ENCODE measurements around the gene RAB27B. TPM values are rescaled to one million over a fixed set of nuclear protein-coding genes. Genes with fewer than 3 reads are reported as not detected.

The RAB27B gene
- total RNA-seq, 1 donor from 2014 or later: 0.30 TPM

- no peak for ATAC-seq (ENCODE audit: poor library complexity)
- intact Hi-C loops (cut with DNase I): no loop called here
- DNase-seq: no peak
Measured at GRCh38 chr18:54883816-54884604, 55.7 kb downstream of the RAB27B start.

GRCh38 chr18:54888378-54888777, 60.1 kb downstream of the RAB27B start:
- ATAC-seq (ENCODE audit: poor library complexity): no peak
- intact Hi-C loops (cut with DNase I): no loop called here

GRCh38 chr18:54888933-54889332, 60.7 kb downstream of the RAB27B start:
- intact Hi-C loops (cut with DNase I): no loop called here
- DNase-seq (no peak), ATAC-seq (ENCODE audit: poor library complexity) (no peak)

More at GRCh38 chr18:54888378-54888777, 60.1 kb downstream of the RAB27B start:
- DNase-seq: no peak

- ATAC-seq (ENCODE audit: poor library complexity) (no peak), DNase-seq (no peak)
- intact Hi-C loops (cut with DNase I): no loop called here
Measured at GRCh38 chr18:54899500-54899899, 71.2 kb downstream of the RAB27B start.

- intact Hi-C loops (cut with DNase I): no loop called here
- DNase-seq: no peak
- no peak for ATAC-seq (ENCODE audit: poor library complexity)
Measured at GRCh38 chr18:54900290-54900689, 72.0 kb downstream of the RAB27B start.

GRCh38 chr18:54904581-54904980, 76.3 kb downstream of the RAB27B start:
- no peak for DNase-seq
- ATAC-seq (ENCODE audit: poor library complexity): no peak
- intact Hi-C loops (cut with DNase I): no loop called here

- ATAC-seq (ENCODE audit: poor library complexity): no peak
- intact Hi-C loops (cut with DNase I): no loop called here
- no peak for DNase-seq
Measured at GRCh38 chr18:54905629-54906028, 77.4 kb downstream of the RAB27B start.

GRCh38 chr18:54906331-54907185, 78.3 kb downstream of the RAB27B start:
- intact Hi-C loops (cut with DNase I): no loop called here
- DNase-seq: no peak
- no peak for ATAC-seq (ENCODE audit: poor library complexity)

GRCh38 chr18:54909538-54909937, 81.3 kb downstream of the RAB27B start:
- ATAC-seq (ENCODE audit: poor library complexity) (no peak), DNase-seq (no peak)
- intact Hi-C loops (cut with DNase I): no loop called here

- intact Hi-C loops (cut with DNase I): no loop called here
- ATAC-seq (ENCODE audit: poor library complexity) (no peak), DNase-seq (no peak)
Measured at GRCh38 chr18:54910161-54910919, 82.1 kb downstream of the RAB27B start.

- ATAC-seq (ENCODE audit: poor library complexity) (no peak), DNase-seq (no peak)
- intact Hi-C loops (cut with DNase I): no loop called here
Measured at GRCh38 chr18:54911551-54911950, 83.3 kb downstream of the RAB27B start.

GRCh38 chr18:54914816-54915215, 86.5 kb downstream of the RAB27B start:
- intact Hi-C loops (cut with DNase I): no loop called here
- ATAC-seq (ENCODE audit: poor library complexity): no peak
- no peak for DNase-seq

GRCh38 chr18:54916507-54916906, 88.2 kb downstream of the RAB27B start:
- no peak for ATAC-seq (ENCODE audit: poor library complexity)
- DNase-seq: no peak
- intact Hi-C loops (cut with DNase I): no loop called here

- intact Hi-C loops (cut with DNase I): no loop called here
- ATAC-seq (ENCODE audit: poor library complexity): no peak
- no peak for DNase-seq
Measured at GRCh38 chr18:54918060-54918459, 89.8 kb downstream of the RAB27B start.

- no peak for ATAC-seq (ENCODE audit: poor library complexity)
- intact Hi-C loops (cut with DNase I): no loop called here
- DNase-seq: no peak
Measured at GRCh38 chr18:54919412-54919811, 91.1 kb downstream of the RAB27B start.

- intact Hi-C loops (cut with DNase I): no loop called here
- DNase-seq (no peak), ATAC-seq (ENCODE audit: poor library complexity) (no peak)
Measured at GRCh38 chr18:54923339-54923956, 95.2 kb downstream of the RAB27B start.

GRCh38 chr18:54924948-54925347, 96.7 kb downstream of the RAB27B start:
- intact Hi-C loops (cut with DNase I): no loop called here
- no peak for DNase-seq
- no peak for ATAC-seq (ENCODE audit: poor library complexity)

- no peak for DNase-seq
- ATAC-seq (ENCODE audit: poor library complexity): no peak
- intact Hi-C loops (cut with DNase I): no loop called here
Measured at GRCh38 chr18:54926593-54927325, 98.5 kb downstream of the RAB27B start.
